Ovary (tissue), 3 donors: ENCODE results near the gene PLD2.

Experiments used
- EP300 ChIP-seq: sonication (generic); formaldehyde crosslinking; IDR thresholded peaks from one replicate; pipeline ENCODE4 v1.6.1; 2017; ENCODE audit warnings: antibody characterized with exemption
- POLR2A ChIP-seq: fragments of 450-650 bp; IDR thresholded peaks from one replicate; pipeline ENCODE4 v1.6.1; 2017; ENCODE audit warnings: antibody characterized with exemption, mild to moderate bottlenecking, moderate library complexity
- TF ChIP-seq, protein P1 (sequence below), 3 donors: fragments of 450-650 bp in 2 of 3; fragments of 200-600 bp in 1 of 3; IDR thresholded peaks; one replicate each; pipeline versions ENCODE4 v1.5.1 to v1.8.0; 2016 to 2022; ENCODE audit warnings: antibody characterized with exemption in 3 of 3, mild to moderate bottlenecking in 1 of 3
- donor health status: DM: no; HTN: no; CAD: no.

DNA sequence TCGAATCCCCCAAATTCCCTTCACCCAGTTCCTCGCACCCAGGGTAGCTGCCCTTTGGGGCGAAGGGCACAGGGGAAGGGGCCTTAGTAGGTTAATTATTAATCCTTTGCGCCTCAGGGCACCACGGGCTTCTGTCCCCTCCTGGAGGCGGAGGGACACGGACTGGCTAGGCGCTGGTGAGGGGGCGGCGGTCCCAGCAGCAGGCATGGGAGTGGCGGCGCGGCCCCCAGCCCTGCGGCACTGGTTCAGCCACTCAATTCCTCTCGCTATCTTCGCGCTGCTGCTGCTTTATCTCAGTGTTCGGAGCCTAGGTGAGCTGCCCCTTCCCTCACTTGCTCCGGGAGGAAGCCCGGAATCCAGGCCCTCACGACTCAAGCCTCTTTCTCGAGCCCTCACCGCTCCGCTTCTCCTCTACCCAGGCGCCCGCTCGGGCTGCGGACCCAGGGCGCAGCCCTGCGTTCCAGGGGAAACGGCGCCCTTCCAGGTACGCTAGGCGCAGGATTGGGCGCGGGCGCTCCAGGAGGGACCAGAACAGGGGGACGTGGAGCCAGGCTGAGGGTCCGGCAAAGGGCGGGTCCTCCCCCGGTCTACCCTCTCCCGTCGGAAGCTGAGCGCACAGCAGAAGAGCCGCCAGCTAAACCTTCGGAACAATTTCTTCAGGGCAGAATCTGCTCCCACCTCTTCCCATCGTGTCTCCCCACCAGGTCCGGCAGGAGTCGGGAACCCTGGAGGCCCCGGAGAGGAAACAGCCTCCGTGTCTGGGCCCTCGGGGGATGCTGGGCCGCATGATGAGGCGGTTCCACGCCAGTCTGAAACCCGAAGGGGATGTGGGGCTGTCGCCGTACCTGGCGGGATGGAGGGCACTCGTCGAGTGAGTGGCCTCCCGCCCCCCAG lies 17.9 kb upstream of the PLD2 start, which contains the start of gene GLTPD2:
- no peak for TF ChIP-seq POLR2A
- TF ChIP-seq, protein P1, sequence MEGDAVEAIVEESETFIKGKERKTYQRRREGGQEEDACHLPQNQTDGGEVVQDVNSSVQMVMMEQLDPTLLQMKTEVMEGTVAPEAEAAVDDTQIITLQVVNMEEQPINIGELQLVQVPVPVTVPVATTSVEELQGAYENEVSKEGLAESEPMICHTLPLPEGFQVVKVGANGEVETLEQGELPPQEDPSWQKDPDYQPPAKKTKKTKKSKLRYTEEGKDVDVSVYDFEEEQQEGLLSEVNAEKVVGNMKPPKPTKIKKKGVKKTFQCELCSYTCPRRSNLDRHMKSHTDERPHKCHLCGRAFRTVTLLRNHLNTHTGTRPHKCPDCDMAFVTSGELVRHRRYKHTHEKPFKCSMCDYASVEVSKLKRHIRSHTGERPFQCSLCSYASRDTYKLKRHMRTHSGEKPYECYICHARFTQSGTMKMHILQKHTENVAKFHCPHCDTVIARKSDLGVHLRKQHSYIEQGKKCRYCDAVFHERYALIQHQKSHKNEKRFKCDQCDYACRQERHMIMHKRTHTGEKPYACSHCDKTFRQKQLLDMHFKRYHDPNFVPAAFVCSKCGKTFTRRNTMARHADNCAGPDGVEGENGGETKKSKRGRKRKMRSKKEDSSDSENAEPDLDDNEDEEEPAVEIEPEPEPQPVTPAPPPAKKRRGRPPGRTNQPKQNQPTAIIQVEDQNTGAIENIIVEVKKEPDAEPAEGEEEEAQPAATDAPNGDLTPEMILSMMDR (IDR thresholded peaks at IDR 0.05), result no peak
- no peak for TF ChIP-seq EP300
